Non-pigmented ciliary epithelial cell (primary cell): ENCODE data around the gene HDAC4.
"Not testable (repeated sequence)": the region's sequence is repeated elsewhere in the genome, so short reads cannot be mapped to it uniquely, and the experiment has no call there.

ENCODE experiments used
- DNase-seq: peaks from one replicate; pipeline ENCODE4 v3.0.0-alpha.2; 2010; ENCODE audit warnings: low read depth

HDAC4 gene

GRCh38 chr2:239086325-239087020 lies 314.3 kb downstream of the HDAC4 start:
- no peak for DNase-seq

- DNase-seq: no peak
These were observed 315.4 kb downstream of the HDAC4 start for GRCh38 chr2:239085201-239085992.

GRCh38 chr2:239084007-239084406 lies 316.8 kb downstream of the HDAC4 start:
- no peak for DNase-seq

DNA sequence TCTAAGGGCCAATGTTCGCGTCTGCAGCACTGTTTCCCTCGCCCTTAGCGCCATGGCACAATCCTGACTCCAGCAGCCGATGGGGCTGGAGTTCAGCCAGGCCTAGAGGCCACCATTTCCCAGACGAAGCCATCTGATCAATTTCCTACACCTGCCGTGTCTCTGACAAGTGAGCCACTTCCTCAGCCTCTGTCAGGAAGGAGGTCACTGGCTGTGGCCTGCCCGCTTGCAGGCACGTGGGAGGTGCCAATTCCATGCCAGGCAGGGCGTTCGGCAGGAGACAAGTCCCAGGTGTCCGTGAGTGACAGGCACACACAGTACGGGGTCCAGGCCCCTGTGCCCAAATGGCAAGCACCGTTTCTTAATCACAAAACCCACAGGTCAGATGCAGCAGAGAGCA lies 318.4 kb downstream of the HDAC4 start:
- no peak for DNase-seq

- no peak for DNase-seq
These were observed 319.2 kb downstream of the HDAC4 start for GRCh38 chr2:239081622-239082021.

GRCh38 chr2:239081046-239081445 lies 319.8 kb downstream of the HDAC4 start:
- DNase-seq: no peak

DNA sequence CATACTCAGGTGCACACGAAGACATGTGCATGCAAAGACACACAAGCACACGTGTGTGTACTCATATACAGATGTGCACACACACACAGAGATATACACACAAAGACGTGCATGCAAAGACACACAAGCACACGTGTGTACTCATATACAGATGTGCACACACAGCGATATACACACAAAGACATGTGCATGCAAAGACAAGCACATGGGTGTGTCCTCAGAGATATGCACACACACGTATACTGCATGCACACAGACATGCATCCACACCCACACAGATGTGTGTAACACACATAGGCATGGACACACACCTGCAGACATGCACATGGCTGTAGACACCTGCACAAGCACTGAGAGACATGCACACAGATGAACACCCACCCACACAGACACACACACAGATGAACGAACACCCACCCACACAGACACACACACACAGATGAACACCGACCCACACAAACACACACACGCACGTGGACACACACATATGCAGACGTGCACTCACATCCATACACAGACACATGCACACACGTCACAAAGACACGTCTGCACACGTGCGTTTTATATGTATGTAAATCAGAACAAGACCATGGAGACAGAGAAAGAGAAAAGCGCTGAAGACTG lies 321.0 kb downstream of the HDAC4 start:
- no peak for DNase-seq

DNA sequence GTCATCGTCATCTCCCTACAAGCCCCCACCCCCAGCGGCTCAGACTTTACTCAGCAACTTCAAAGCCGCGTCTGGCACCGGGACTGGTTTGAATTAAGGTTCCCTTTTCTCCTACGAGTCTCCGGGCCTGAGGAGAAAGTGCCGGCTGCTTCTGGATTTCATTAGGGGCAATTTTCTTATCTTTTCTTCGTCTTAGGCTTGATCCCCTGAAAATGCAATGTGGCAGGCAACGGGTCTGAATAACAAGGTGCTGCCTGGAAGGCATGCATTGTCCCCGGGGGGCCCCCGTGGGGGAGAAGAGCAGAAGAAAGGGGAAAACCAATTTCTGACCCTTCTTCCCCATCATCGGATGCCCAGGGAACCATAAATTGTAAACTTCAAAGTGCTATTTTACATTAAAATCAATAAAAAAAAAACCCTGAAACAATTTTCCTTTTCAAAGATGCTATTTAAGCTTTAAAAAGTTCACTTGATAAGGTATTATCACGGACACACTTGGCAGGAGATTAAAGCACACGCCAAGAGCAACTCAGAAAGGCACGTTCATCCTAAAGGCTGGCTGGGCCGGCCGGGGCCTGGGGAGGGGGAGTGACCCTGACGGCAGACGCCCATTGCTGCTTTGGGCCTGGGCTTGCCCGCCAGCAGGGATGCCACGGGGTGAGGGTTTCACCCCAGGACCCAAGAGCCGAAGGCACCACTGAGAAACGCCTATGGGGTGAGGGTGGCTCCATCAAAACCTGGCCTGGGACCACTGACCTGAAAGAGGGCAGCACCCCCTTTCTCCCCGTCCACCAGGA lies 322.5 kb downstream of the HDAC4 start:
- no peak for DNase-seq

GRCh38 chr2:239077260-239077659 lies 323.6 kb downstream of the HDAC4 start:
- DNase-seq: no peak

DNA sequence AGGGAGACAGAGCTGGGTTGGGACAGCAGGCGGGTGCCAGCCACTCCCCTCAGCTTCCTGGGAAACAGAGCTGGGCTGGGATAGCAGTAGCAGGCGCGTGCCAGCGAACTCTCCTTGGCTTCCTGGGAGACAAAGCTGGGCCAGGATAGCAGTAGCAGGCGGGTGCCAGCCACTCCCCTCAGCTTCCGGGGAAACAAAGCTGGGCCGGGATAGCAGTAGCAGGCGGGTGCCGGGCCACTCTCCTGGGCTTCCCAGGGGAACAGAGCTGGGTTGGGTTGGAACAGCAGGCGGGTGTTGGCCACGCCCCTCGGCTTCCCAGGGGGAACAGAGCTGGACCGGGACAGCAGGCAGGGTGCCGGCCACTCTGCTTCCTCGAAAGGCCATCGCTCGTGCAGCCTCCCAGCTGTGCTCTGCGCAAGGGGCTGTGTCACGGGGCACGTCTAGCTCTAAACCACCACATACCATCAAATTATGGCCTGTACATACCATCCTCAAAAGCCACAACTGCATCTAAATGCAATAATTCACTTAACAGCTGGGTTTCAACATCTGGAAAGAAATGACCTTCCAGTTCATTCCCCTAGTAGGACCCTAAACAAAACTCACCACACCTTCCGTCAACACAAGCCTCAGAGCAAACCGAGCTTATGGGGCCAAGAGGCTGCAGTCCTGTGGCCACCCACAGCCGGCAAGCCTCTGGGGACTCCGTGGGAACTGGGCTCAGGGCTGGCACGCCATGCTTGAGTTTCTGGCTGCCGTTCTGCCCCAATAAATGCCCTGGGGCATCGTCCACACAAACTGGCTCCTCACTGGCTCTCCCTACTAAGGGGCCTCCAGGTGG lies 324.7 kb downstream of the HDAC4 start:
- DNase-seq: no peak

- DNase-seq: no peak
These were observed 326.9 kb downstream of the HDAC4 start for GRCh38 chr2:239073745-239074530.

DNA sequence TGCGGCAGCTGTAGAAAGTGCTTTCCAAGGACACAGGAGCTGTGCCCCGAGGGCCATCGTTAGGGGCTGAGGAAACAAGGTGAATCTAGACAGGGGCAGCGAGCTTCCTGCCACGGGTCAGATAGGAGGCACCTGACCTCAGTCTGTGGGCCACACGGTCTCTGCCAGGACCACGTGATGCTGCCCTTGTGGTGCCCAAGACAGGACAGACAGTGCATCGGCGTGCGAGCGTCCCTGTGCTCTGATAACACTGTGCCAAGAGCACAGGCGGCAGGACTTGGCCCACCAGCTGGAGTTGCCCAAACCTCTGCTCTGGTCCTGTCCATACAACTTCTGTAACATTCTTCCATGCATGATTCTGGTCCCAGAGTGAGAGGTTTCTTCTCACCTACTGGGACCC lies 327.6 kb downstream of the HDAC4 start:
- DNase-seq: no peak

GRCh38 chr2:239072786-239073185 lies 328.0 kb downstream of the HDAC4 start:
- no peak for DNase-seq

GRCh38 chr2:239070466-239070865 lies 330.4 kb downstream of the HDAC4 start:
- no peak for DNase-seq

- not testable (repeated sequence) for DNase-seq
These were observed 331.2 kb downstream of the HDAC4 start for GRCh38 chr2:239069362-239070333.

- no peak for DNase-seq
These were observed 332.4 kb downstream of the HDAC4 start for GRCh38 chr2:239068411-239068810.

GRCh38 chr2:239067196-239067865 lies 333.5 kb downstream of the HDAC4 start:
- DNase-seq: no peak

GRCh38 chr2:239066597-239066996 lies 334.2 kb downstream of the HDAC4 start:
- DNase-seq: no peak

DNA sequence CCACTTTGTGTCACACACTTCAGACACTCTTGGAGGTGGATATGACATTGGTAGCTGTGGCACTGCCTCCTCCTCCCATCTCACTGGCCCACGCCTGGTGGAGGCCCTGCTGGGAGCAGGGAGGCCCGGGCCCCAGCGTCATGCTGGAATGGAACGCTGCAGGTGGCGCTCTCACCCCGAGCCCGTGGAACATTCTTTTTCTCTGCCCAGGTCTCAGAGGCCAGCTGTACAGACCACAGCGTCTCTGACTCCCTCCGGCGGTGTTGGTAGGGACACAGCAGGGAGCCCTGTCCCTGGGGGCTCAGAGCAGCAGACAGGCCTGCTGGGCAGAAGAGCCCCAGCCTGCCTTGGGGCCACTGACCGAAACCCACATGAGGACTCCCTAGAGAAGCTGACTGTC lies 334.9 kb downstream of the HDAC4 start:
- no peak for DNase-seq
